Activated CD4-positive, alpha-beta T cell treated with anti-CD3 and anti-CD28 coated beads for 36 hours (primary cell): ENCODE data around the gene R3HDM2. TPM values are rescaled to one million over a fixed set of nuclear protein-coding genes. Genes with fewer than 3 reads are reported as not detected.

ENCODE experiments used
- ATAC-seq: fragments of 200-7000 bp; cut with Tn5 transposase; one replicate; pipeline ENCODE4 v1.10.0; 2021; ENCODE audit warnings: mild to moderate bottlenecking, moderate library complexity
- CTCF ChIA-PET: fragments of 350-600 bp; sonication (Branson Sonifier 250); formaldehyde crosslinking; loops from one replicate; lab custom pipeline; 2021; ENCODE audit warnings: antibody characterized with exemption; lab: Charles Lee
- POLR2A ChIA-PET: fragments of 350-600 bp; sonication (Branson Sonifier 250); formaldehyde crosslinking; loops from one replicate; lab custom pipeline; 2021; ENCODE audit warnings: antibody characterized with exemption, inconsistent platforms; lab: Charles Lee
- DNase-seq: peaks from one replicate; pipeline ENCODE4 v3.0.0-alpha.2; 2020
- H3K27ac Mint-ChIP-seq: one replicate; pipeline ENCODE4 v1.8.0; 2021; ENCODE audit warnings: mixed read lengths
- H3K27me3 Mint-ChIP-seq: one replicate; pipeline ENCODE4 v1.8.0; 2021; ENCODE audit warnings: mixed read lengths
- H3K36me3 Mint-ChIP-seq: one replicate; pipeline ENCODE4 v1.8.0; 2021; ENCODE audit warnings: low read depth, mixed read lengths
- H3K4me1 Mint-ChIP-seq: one replicate; pipeline ENCODE4 v1.8.0; 2021; ENCODE audit warnings: mixed read lengths
- H3K4me3 Mint-ChIP-seq: one replicate; pipeline ENCODE4 v1.8.0; 2021; ENCODE audit warnings: mild to moderate bottlenecking, moderate library complexity, mixed read lengths
- H3K9me3 Mint-ChIP-seq: one replicate; pipeline ENCODE4 v1.8.0; 2021; ENCODE audit warnings: low read depth, mixed read lengths
- intact Hi-C, 2 experiments: fragments of 100-400 bp; cut with DNase I in 1 of 2; cut with micrococcal nuclease in 1 of 2; formaldehyde crosslinking; loops; one replicate each; pipeline versions ENCODE4 v1.14.2 to v1.15.1; 2022 to 2024; cut with DNase I, micrococcal nuclease
- total RNA-seq, 2 experiments: library from RNA; stranded (reverse); gene quantifications; one replicate each; pipeline ENCODE4 v1.2.3, GENCODE V29; 2021

R3HDM2 gene
- total RNA-seq, 2 experiments from 2014 or later, result 45.9 to 52.5 TPM

GRCh38 chr12:57229634-57230380 is 201.0 kb downstream of the R3HDM2 start, which contains the start of gene SHMT2:
TSS of gene SHMT2 (plus strand) at chr12:57229711. CDS start at chr12:57229779, 68 bp downstream.
- H3K36me3 Mint-ChIP-seq, result peaks cover 52% of the 10 kb centered on the region
- POLR2A ChIA-PET, result interaction anchor here (0.6 to 2.6 kb wide), 6 partner anchors 10 to 150 kb away, joined by 3 to 17 read pairs (median 4); partner anchors contain the start of gene STAT6
- H3K9me3 Mint-ChIP-seq, result no peaks in the 10 kb centered on the region
- peak; percentile 73 for ATAC-seq
- intact Hi-C loops, result loop anchor here (1.0 to 10.0 kb wide), 5 partner anchors 9 to 595 kb away; partner anchors contain the start of genes BAZ2A (in 1 of the 2), LRP1 (in 1 of the 2) and NACA (in 1 of the 2)
- H3K27ac Mint-ChIP-seq, result peak within 1 kb of the TSS; percentile 99
- peaks cover 65% of the 10 kb centered on the region for H3K4me1 Mint-ChIP-seq
- peak; percentile 97 for DNase-seq
- H3K27me3 Mint-ChIP-seq, result peaks cover 19% of the 10 kb centered on the region
- CTCF ChIA-PET, result interaction anchor here (0.5 to 10.5 kb wide), 17 partner anchors 11 to 840 kb away, joined by 3 to 282 read pairs (median 4); partner anchors contain the start of genes ARHGAP9, PIP4K2C and STAT6
- H3K4me3 Mint-ChIP-seq, result peak within 1 kb of the TSS; percentile 100

- H3K36me3 Mint-ChIP-seq, result peaks cover 45% of the 10 kb centered on the region
- peak overlapping the region; percentile 100 for H3K4me3 Mint-ChIP-seq
- peaks cover 59% of the 10 kb centered on the region for H3K4me1 Mint-ChIP-seq
- ChIA-PET POLR2A (interaction anchor here (0.6 to 2.6 kb wide), 6 partner anchors 9 to 149 kb away, joined by 3 to 17 read pairs (median 4); partner anchors contain the start of gene STAT6), CTCF (interaction anchor here (0.5 to 10.5 kb wide), 14 partner anchors 10 to 839 kb away, joined by 3 to 282 read pairs (median 4); partner anchors contain the start of genes ARHGAP9, PIP4K2C and STAT6)
- H3K27me3 Mint-ChIP-seq, result peaks cover 24% of the 10 kb centered on the region
- intact Hi-C loops, result loop anchor here (1.0 to 10.0 kb wide), 5 partner anchors 10 to 594 kb away; partner anchors contain the start of genes BAZ2A (in 1 of the 2), LRP1 (in 1 of the 2) and NACA (in 1 of the 2)
- H3K27ac Mint-ChIP-seq, result peak overlapping the region; percentile 99
- no peaks in the 10 kb centered on the region for H3K9me3 Mint-ChIP-seq
- DNase-seq, result no peak
- peak; percentile 18 for ATAC-seq
Observed at GRCh38 chr12:57229046-57229633, 201.7 kb downstream of the R3HDM2 start.

- H3K4me3 Mint-ChIP-seq, result peak overlapping the region; percentile 23
Observed at GRCh38 chr12:57227315-57228115, 203.3 kb downstream of the R3HDM2 start.

GRCh38 chr12:57226588-57227314 is 204.1 kb downstream of the R3HDM2 start:
- Mint-ChIP-seq H3K9me3 (no peaks in the 10 kb centered on the region), H3K36me3 (peaks cover 23% of the 10 kb centered on the region), H3K4me3 (peak overlapping the region; percentile 35), H3K4me1 (peaks cover 53% of the 10 kb centered on the region), H3K27me3 (peaks cover 45% of the 10 kb centered on the region), H3K27ac (no peak overlapping the region)
- ATAC-seq (no peak), DNase-seq (no peak)
- ChIA-PET POLR2A (interaction anchor here (0.7 to 0.8 kb wide), 2 partner anchors 11 to 16 kb away, joined by 3 to 4 read pairs; no protein-coding TSS in a partner anchor), CTCF (interaction anchor here (0.5 to 10.5 kb wide), 10 partner anchors 13 to 1183 kb away, joined by 3 to 282 read pairs (median 3); partner anchors contain the start of gene STAT6)
- intact Hi-C loops, result loop anchor here in 1 of 2 experiments (5.0 to 10.0 kb wide), 2 partner anchors 99 to 592 kb away; partner anchors contain the start of genes BAZ2A and LRP1

More at GRCh38 chr12:57227315-57228115, 203.3 kb downstream of the R3HDM2 start:
- ChIA-PET CTCF (interaction anchor here (0.5 to 10.5 kb wide), 8 partner anchors 9 to 228 kb away, joined by 3 to 282 read pairs (median 4); partner anchors contain the start of gene STAT6), POLR2A (interaction anchor here (0.7 kb wide), 1 partner anchor 10 kb away, joined by 4 read pairs; no protein-coding TSS in a partner anchor)
- Mint-ChIP-seq H3K27me3 (peaks cover 38% of the 10 kb centered on the region), H3K4me1 (peaks cover 54% of the 10 kb centered on the region), H3K9me3 (no peaks in the 10 kb centered on the region), H3K27ac (no peak overlapping the region), H3K36me3 (peaks cover 30% of the 10 kb centered on the region)
- DNase-seq (no peak), ATAC-seq (no peak)
- intact Hi-C loops, result loop anchor here in 1 of 2 experiments (2.0 to 10.0 kb wide), 3 partner anchors 13 to 593 kb away; partner anchors contain the start of genes BAZ2A and LRP1

- Mint-ChIP-seq H3K36me3 (peaks cover 13% of the 10 kb centered on the region), H3K4me3 (peak overlapping the region; percentile 56), H3K27ac (peak overlapping the region; percentile 48), H3K4me1 (peaks cover 50% of the 10 kb centered on the region), H3K9me3 (no peaks in the 10 kb centered on the region), H3K27me3 (peaks cover 54% of the 10 kb centered on the region)
- ChIA-PET CTCF (interaction anchor here (0.6 to 10.5 kb wide), 8 partner anchors 12 to 1290 kb away, joined by 3 to 282 read pairs (median 3); partner anchors contain the start of gene STAT6), POLR2A (no interaction called here)
- ATAC-seq (no peak), DNase-seq (no peak)
- intact Hi-C loops, result loop anchor here (1.0 to 10.0 kb wide), 4 partner anchors 13 to 591 kb away; partner anchors contain the start of genes BAZ2A (in 1 of the 2) and LRP1 (in 1 of the 2)
Observed at GRCh38 chr12:57225680-57226210, 205.1 kb downstream of the R3HDM2 start.

GRCh38 chr12:57224973-57225679 is 205.7 kb downstream of the R3HDM2 start:
- H3K27ac Mint-ChIP-seq, result peak overlapping the region; percentile 57
- H3K4me3 Mint-ChIP-seq, result peak overlapping the region; percentile 56
- intact Hi-C loops, result loop anchor here (1.0 to 10.0 kb wide), 4 partner anchors 14 to 590 kb away; partner anchors contain the start of genes BAZ2A (in 1 of the 2) and LRP1 (in 1 of the 2)
- DNase-seq (peak; percentile 85), ATAC-seq (peak; percentile 56)
- ChIA-PET CTCF (interaction anchor here (0.7 to 10.5 kb wide), 6 partner anchors 11 to 228 kb away, joined by 3 to 282 read pairs (median 4); a partner anchor contains a TSS), POLR2A (interaction anchor here (0.6 to 0.7 kb wide), 2 partner anchors 120 to 294 kb away, joined by 3 to 6 read pairs; no protein-coding TSS in a partner anchor)
- H3K36me3 Mint-ChIP-seq, result peaks cover 6% of the 10 kb centered on the region
- peaks cover 46% of the 10 kb centered on the region for H3K4me1 Mint-ChIP-seq
- H3K9me3 Mint-ChIP-seq, result no peaks in the 10 kb centered on the region
- peaks cover 57% of the 10 kb centered on the region for H3K27me3 Mint-ChIP-seq

- intact Hi-C loops, result loop anchor here (2.0 to 10.0 kb wide), 2 partner anchors 14 to 590 kb away; partner anchors contain the start of gene BAZ2A (in 1 of the 2)
- DNase-seq, result no peak
- Mint-ChIP-seq H3K36me3 (no peaks in the 10 kb centered on the region), H3K27ac (no peak overlapping the region), H3K4me3 (no peak overlapping the region), H3K4me1 (peaks cover 49% of the 10 kb centered on the region), H3K27me3 (peaks cover 62% of the 10 kb centered on the region), H3K9me3 (no peaks in the 10 kb centered on the region)
- CTCF ChIA-PET, result interaction anchor here (0.6 to 10.5 kb wide), 7 partner anchors 10 to 228 kb away, joined by 3 to 282 read pairs (median 5); a partner anchor contains a TSS
- POLR2A ChIA-PET, result interaction anchor here (0.6 to 1.1 kb wide), 3 partner anchors 12 to 294 kb away, joined by 3 to 6 read pairs (median 3); no protein-coding TSS in a partner anchor
- ATAC-seq, result no peak
Observed at GRCh38 chr12:57224278-57224972, 206.4 kb downstream of the R3HDM2 start.
